Fibroblast of upper back skin (primary cell): ENCODE data around the gene PRKN.

Source experiments
- DNase-seq: peaks from one replicate; pipeline ENCODE4 v3.0.0-alpha.2; 2013

PRKN gene

DNA sequence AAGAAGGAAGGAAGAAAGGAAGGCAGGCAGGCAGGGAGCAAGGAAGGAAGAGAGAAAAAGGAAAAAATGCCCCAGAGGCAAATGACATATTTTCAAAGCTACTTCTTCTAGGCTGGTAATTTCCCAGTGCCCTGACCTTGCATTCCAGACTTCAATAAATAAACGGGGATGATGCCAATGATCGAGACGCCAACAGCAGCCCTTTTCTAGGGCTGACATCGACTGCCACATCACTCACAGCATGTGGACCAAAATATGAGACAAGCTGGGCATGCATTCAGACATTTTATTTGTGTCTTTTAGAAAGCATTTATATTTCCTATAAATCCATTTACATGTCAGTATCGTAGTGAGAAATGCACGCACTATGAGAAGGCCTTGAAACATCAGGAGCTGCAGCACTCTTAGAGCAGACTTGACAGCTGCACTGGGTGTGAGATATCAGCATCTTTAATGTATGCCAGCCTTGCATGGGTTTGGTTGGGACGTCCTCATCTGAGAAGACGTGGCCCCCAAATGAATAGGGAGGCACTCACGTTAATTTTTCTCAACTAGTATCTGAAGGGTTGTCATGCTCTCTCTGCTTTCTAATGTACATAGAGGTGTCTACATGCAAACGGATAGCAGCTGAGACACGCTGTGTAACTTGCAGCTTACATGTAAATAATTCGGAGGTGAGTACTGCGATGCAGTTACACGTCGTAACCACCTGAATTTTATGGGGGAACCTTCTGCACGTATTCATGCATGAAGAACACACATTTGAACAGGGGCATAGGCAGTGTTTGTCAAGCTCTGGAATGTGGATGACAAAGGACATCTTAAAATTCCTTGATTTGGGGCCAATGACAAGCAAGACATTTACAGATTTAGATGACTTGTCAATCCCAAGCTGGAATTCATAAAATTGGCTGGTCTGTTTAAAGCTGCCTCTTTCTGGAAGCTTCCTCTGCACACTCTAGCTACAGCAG is 1304.6 kb downstream of the PRKN start:
- DNase-seq: peak; percentile 44

DNA sequence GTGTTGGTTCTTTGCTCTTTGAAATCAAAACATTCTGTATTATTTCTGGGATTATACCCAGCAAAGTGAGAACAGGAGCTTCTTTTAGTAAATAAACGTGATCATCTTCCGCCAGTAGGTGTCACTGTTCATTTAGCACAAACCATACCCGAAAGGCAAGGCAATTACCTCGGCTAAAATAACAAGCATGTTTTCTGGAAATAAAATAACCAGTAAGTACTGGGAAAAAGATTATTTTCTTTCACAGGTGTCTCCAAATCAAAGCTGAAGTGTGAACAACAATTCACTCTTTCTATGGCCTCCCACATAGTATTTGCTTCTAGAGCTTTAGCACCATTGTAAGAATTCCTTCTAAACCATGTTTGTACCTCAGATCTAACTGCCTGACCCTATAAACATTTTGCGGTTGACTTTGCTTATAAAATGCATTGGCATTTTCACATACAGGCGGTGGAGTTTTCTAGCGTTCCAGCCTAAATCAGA is 1309.1 kb downstream of the PRKN start:
- DNase-seq: peak; percentile 91

DNA sequence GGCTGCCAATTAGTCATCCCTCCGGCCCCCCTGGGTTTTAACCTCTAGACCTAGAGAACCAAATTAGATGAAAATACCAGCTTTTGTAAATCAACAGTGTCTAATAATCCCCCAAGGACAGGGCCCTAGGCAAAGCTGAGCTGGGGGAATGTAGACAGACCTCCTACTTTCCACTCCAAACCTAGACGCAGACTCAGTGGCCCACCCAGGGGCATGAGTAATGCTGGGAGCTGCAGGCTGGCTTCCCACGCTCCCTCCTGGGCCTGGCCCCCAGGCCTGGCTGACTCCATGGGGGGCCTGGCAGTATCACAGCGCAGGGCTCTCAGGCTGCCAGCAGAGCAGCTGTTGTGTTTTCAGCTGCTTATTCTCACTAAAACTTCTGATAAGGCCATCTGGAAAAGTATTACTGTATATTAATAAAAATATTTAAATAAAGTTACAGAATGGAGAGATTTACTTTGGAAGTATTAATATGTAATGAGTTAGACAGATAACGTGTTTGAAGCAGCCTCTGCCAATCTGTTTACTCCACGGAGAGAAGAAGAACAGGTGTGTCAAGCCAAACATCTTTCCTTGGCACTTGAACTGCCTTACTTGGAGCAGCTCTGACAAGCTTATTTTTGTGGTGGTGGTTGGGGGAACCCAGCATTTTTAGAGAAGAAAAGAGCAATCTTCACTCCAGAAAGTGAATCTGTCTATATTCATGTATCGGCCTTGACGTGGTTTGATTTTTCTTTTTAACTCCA is 1309.7 kb downstream of the PRKN start:
- DNase-seq: peak; percentile 99

DNA sequence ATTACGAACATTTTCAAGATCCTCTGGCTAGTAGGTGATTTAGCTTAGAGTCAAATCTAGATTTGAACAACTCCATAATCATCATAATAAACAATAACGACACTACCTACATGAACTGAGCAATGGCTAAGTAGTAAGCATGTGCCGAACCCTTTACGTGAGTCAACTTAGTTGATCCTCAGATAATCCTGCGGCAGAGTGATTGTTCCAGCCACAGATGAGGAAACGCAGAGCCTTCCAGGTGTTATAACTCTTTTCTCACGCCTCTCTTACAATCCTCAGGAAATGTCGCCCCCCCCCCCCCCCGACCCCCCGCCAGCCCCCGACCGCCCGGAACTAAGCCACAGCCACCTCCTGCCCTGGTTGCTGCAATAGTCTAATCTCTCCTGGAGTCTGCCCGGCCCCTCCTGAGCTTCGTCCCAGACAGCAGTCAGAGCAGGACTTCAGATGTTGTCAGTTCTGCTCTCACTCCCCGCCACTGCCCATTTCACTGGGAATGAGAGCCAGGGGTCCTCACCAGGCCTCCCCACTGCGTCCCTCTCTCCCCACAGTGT is 1312.2 kb downstream of the PRKN start:
- DNase-seq: no peak

DNA sequence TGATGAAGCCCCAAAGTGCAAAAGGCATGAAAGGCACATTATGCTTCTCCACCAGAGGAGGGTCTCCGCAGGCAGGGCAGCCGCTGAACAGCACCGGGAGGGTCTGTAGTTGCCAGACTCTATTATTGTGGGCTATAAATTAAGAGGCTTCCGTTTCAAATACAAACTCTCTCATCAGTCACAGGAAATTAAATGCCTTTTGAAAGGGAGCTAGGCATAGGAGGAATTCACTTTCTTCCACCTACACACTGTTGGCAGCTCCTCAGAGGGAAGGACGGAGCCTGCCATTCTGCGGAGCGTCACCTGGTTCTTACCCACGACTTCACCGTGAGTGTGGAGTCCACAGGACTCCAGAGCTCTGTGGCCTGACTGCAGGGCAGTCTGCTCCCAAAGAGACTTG is 1312.9 kb downstream of the PRKN start:
- no peak for DNase-seq

DNA sequence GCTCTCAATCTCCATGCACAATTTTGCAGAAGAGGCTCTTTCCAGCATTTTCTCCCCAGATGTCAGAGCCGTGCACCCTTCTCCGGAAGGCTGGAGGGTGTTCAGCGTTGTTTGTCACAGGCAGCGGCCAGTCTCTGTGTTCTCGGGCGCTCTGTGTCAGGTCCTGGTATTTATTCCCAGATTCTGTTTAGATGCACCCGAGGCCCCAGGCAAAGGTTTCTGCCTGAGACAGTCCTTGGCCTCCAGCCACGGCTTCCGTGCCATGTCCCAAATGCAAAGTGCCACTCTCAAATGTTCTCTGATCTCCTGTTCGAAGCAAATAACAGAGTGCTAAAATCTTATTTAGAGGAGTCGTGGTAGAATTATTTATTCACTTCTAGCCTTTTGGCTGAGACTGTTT is 1313.4 kb downstream of the PRKN start:
- no peak for DNase-seq

DNA sequence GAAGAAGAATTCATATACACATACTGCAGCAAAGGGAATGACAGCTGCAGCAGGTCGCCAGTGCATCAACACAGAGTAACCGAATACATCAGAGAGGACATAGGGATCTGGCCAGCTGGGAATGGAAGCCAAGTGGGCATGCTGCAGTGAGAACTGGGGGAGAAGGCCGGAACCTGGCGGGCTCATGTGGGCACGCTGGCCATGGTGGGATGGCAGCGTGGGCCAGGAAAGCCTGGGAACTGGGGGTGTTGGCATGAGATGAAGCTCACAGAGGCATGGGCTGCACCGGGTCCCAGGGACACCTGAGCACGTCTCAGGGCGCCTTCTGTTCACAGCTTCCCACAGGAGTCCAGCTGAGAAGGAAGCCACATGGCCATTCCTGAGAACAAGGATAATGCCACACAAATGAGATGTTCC is 1314.2 kb downstream of the PRKN start:
- DNase-seq: no peak

DNA sequence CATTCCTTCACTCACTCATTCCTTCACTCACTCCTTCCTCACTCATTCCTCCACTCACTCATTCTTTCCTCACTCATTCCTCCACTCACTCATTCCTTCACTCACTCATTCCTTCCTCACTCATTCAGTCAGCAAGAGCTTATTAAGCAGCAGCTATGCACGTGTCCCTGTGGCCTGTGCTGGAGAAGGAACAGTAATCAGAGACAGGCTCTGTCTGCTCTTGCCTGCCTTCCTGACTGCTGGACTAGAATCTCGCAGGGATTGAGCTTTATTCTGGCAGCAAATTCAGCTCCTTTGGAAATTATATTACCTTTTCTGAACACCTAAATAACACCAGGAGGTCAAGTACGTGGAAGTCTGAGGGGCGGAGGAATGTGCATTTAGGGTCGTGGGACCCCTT is 1314.8 kb downstream of the PRKN start:
- DNase-seq: no peak

DNA sequence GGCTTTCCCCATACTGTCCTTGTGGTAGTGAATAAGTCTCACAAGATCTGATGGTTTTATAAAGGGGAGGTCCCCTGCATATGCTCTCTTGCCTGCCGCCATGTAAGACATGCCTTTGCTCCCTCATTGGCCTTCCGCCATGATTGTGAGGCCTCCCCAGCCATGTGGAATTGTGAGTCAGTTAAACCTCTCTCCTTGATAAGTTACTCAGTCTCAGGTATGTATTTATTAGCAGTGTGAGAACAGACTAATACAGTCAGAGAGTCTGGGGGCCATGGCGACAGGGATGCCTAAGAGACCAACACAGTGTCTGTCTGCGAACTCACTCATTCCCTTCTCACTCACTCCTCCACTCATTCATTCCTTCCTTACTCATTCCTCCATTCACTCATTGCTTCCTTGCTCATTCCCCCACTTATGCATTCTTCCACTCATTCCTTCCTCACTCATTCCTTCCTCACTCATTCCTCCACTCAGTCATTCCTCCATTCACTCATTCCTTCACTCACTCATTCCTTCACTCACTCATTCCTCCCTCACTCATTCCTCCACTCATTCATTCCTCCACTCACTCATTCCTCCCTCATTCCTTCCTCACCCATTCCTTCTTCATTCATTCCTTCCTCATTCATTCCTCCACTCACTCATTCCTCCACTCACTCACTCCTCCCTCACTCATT is 1316.2 kb downstream of the PRKN start:
- DNase-seq: peak; percentile 64

DNA sequence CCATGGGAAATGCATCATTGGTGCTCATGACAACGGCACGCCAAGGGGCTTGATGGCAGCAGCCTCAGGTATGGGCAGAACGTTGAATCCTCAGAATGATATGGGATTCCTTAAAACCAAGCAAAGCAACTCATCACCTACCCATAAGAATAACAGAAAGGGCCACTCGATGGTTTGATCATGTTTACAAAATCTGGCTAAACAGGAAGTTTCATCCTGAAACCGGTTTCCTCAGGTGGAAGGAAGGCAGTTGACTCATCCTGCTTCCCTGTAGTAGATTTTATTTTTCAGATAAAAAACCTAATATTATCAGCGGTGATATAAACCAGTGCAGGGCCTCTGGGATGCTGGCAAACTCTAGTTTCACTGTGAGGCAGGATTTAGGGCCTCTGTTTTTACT is 1316.8 kb downstream of the PRKN start:
- DNase-seq: no peak

DNA sequence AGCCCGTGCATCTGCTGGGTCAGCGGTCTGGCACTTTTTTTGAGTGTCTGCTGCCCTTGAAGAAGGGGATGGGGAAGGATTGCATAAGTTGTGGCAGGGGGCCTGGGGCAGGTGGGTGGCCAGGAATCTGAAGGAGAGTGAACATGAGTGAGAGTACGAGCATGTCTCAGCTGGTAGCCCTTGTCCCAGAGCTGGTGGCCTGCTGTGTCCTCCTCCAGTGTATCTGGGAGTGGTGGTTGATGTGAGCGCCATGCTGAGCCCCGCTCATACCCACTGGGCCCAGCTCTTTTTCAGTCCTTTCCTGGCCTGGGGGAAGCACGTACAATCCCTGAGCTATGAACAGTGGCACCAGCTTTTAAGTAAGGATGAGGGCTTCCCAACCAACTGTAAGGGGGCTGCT is 1317.5 kb downstream of the PRKN start:
- DNase-seq: no peak

DNA sequence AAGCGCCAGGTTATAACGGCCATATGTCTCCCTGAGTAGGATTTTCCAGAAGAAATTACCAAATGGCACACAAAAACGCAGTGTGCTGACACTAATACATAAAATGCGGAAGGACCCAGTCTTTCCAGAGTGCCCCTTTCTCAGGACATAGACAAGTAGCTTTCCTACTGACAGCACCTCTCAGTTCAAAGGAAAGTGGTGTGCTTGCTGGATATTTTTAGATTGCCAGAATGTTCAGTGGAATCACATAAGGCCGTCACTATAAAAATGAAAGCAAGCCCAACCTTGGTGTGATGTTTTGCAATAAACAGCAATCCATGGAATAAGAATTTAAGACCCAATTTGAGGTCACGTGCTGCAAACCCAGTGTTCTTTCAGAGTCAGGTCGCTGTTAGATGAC is 1318.2 kb downstream of the PRKN start:
- no peak for DNase-seq

DNA sequence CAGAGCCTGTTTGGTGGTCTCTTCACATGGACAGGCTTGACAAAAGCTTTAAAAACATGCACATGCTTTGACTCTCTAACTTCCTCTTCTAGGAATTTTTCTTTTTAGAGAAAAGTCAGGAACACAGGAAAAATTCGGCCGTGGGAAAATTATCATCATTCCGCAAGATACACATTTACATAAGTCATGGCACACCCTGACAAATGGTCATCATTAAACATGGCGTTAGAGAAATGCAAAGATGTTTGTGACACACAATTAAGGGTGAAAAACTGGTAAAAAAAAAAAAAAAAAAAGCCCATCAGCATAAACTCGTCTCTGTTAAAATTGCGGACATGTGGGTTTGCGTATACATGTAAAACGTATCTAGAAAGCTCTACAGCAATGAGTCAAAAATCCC is 1319.5 kb downstream of the PRKN start:
- no peak for DNase-seq

DNA sequence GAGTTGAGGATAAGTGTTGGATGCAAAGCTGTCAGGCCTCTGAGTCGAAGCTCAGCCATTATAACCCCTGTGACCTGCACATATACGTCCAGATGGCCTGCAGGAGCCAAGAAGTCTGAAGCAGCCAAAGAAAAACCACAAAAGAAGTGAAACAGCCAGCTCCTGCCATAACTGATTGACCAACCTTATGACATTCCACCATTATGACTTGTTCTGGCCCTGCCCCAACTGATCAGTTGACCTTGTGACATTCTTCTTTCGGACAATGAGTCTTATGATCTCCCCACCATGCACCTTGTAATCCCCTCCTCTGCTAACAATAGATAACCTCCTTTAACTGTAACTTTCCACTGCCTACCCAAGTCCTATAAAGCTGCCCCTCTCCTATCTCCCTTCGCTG is 1320.0 kb downstream of the PRKN start:
- peak; percentile 88 for DNase-seq

DNA sequence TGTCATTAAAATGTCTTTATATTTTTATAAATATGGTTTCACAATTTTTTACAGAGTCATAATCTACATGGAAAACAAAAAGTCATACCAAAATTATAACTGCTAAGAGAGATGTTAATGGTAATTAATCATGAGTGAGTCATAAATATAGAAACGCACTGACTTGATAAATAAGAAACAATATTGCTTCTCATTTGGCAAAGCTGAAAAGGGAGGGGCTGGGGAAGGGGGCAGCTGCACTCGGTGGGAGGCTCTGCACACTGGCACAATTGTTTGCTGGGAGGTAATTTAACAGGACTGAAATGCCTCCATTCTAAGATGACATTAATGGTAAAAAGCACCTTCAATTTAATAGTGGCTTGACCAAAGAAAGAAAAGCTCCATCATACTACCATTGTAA is 1320.5 kb downstream of the PRKN start:
- DNase-seq: no peak

DNA sequence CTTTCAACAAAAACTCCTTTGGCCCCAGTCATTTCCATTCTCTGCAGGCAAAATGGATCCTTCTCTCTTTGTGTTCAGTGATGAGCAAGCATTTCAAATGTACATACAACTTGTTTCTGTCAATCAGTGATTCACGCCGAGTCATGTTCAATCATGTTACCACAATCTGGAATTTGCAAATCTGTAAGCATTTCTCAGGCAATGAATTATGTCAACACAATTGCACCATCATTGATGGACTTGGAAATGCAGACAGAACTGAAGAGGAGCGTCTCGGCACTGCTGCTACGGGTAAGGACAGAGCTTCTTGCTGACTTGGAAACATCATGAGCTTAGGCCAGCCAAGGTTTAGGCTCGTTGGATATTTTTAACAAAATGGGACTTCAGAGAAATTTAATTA is 1320.9 kb downstream of the PRKN start:
- peak; percentile 99 for DNase-seq

DNA sequence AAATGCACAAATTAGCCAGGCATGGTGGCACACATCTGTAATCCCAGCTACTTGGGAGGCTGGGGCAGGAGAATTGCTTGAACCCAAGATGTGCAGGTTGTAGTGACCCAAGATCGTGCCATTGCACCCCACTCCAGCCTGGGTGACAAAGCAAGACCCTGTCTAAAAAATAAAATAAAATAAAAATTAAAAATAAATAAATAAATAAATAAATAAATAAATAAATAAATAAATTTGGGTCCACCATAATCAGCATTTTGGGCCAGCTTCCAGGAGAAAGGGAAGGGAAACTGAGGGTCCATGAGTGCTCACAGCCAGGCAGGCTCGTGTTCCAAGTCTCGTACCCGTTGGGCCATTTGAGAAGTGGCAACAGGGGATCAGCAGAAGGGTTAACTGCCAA is 1322.1 kb downstream of the PRKN start:
- DNase-seq: no peak

DNA sequence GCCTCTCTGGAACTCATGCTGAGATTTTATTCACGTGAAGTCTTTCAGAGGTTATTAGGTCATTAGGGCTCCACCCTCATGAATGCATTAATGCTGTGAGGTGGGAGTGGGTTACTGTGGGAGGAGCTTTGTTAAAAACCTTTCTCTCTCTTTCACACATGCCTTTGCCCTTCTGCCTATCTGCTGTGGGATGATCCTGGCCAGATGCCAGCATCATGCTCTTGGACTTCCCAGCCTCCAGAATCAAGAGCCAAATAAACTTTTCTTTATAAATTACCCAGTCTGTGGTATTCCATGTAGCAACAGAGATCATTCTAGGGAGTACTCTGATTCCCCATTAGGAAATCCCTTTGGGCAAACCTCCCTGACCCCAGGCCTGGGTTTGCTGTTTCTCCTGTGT is 1323.8 kb downstream of the PRKN start:
- DNase-seq: no peak

DNA sequence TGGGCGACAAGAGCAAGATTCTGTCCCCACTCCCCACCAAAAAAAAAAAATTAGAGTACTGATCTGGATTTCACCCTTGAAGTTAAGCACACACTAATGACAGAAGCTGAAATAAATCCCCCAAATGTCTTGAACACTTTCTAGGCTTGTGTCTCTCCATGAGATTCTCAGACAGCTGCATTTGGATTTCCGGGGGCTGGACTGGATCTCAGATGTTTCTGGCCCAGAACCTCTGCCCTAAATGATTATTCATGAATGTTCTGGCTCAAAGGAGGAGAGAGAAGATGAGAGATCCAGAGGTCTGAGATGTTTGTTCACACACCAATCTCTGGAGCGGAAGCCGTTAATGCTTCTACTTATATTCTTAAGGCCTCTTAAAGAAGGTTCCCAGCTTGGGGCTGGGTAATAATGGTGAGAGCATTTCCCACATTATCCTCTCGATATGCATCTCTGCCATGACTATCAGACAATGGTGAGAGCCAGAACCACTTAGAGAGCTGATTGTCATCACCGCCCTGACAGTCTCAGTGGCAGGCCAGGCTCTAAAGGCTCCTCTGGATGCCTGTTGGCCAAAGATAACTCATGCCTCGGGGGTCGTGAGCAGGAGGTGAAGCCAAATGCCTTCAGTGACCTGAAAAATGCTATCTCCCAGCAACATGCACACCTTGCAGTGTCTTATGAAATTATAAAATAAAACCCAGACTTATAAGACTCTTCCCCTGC is 1325.8 kb downstream of the PRKN start:
- DNase-seq: no peak

DNA sequence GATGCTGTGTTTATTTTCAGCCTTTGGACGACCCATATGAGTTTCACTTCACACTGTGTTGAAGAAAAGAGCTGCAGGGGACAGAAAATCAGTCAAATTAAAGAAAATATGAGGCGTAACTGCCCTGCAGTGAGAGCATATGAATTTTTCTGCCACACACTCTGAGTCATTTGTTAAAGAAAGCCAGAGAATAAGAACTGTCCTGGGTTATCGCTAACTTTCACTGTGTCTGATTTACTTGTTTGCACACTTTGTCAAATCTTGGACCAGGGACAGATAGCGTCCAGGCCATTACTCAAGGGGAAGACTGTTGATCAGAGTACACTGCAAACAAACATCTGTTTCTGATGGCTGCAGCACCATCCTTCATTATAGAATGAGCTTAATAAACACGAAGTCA is 1326.9 kb downstream of the PRKN start:
- no peak for DNase-seq

DNA sequence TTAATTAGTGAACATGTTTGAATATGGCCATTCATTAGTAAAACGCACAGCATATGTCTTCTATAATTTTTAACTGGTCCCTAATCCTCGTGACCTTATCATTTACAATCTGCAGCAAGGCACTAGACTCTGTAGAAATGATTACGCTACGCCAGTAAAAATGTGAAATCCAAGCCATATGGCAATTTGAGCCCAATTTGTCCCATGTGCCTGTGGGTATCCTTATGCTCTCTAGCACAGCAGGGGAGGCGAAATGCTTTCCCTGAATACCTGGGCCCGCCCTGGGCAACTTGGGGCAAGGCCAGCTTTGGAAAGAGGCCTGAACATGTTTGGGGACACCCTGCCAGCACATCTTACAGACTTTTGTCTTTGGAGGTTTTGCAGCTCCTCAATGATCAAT is 1331.0 kb downstream of the PRKN start:
- DNase-seq: no peak

DNA sequence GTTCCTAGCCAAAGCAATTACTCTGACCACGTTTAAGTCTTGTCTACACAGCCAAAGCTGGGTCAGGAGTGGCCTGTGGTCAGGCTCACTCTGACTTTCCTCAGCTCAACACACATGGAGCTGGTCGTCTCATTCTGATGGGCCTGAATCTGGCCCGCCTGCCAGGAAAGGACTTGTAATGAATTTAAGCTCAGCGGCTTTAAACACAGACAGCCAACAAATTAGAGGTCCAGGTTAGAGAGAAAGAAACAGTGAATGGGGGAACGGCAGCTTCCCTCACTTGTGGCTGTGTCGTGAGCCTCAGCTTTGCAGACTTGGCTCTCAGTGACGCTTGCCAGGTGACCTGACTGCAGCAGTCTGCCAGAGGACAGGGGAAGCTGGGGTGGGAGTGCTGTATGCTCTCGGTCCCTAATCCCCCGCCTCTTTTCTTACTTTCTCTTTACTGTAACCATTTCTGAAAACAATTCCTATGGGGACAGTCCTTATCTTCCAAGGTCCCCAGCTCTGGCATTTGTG is 1331.8 kb downstream of the PRKN start:
- DNase-seq: no peak
